HepG2 (cell line): ENCODE results near the gene PTPN18. TPM values are rescaled to one million over a fixed set of nuclear protein-coding genes. Genes with fewer than 3 reads are reported as not detected.

Experiments used
- ATAC-seq: fragments of 200-7000 bp; cut with Tn5 transposase; 3 replicates; pipeline ENCODE4 v1.9.1; 2020; ENCODE audit warnings: mild to moderate bottlenecking, moderate library complexity
- BruUV-seq: library from RNA; stranded (reverse); fragments of 400-500 nt; replicated peaks from 2 replicates; lab custom pipeline; 2021; lab: Mats Ljungman, UMichigan
- CTCF ChIA-PET: fragments of 300-600 bp; formaldehyde crosslinking; extraction: SDS; loops from one replicate; lab custom pipeline; 2021; ENCODE audit warnings: low total read pairs, inconsistent platforms, low intra/inter-chr PET ratio; lab: Yijun Ruan, JAX
- POLR2A ChIA-PET: fragments of 350-600 bp; sonication (Branson Sonifier 250); formaldehyde crosslinking; loops from one replicate; lab custom pipeline; 2020; ENCODE audit warnings: antibody characterized with exemption, inconsistent platforms; lab: Yijun Ruan, JAX
- DNase-seq: peaks from one replicate; pipeline ENCODE4 v3.0.0-alpha.2; 2015; ENCODE audit warnings: low spot score
- FAIRE-seq: peaks from 3 replicates; lab custom pipeline; 2011; peaks lifted over from hg19 to GRCh38; lab: Jason Lieb, UNC
- H2AFZ ChIP-seq: one replicate; pipeline ENCODE4 v1.6.1; 2011; ENCODE audit warnings: low read length, inconsistent platforms
- H3K27ac ChIP-seq: fragments of 300-600 bp; 3 replicates; pipeline ENCODE4 v1.8.0; 2011; ENCODE audit warnings: mixed run types, mild to moderate bottlenecking, mixed read lengths, low read length, inconsistent platforms; ENCODE audit not compliant: insufficient read depth; ENCODE audit errors: extremely low read length
- H3K27me3 ChIP-seq, 2 experiments: fragments of 200-600 bp in 1 of 2; 2 replicates in 1 of 2; 3 replicates in 1 of 2; pipeline versions ENCODE4 v1.6.0 to v1.8.0; 2011; ENCODE audit warnings: low read length in 2 of 2, mild to moderate bottlenecking in 2 of 2, moderate library complexity in 2 of 2, inconsistent platforms in 1 of 2; ENCODE audit not compliant: insufficient read depth in 2 of 2, control insufficient read depth in 1 of 2
- H3K36me3 ChIP-seq, 2 experiments: fragments of 200-600 bp in 1 of 2; replicated peaks in 1 of 2; 2 replicates in 1 of 2; 3 replicates in 1 of 2; pipeline versions ENCODE4 v1.5.1 to v1.8.0; 2011; ENCODE audit warnings: low read length in 2 of 2, inconsistent platforms in 1 of 2; ENCODE audit not compliant: insufficient read depth in 2 of 2, control insufficient read depth in 1 of 2
- H3K4me1 ChIP-seq: 2 replicates; pipeline ENCODE4 v1.5.1; 2012; ENCODE audit warnings: low read length, inconsistent platforms; ENCODE audit not compliant: insufficient read depth
- H3K4me2 ChIP-seq: 2 replicates; pipeline ENCODE4 v1.6.0; 2011; ENCODE audit warnings: low read depth, low read length, inconsistent platforms
- H3K4me3 ChIP-seq, 3 experiments: fragments of 200-600 bp in 1 of 3; sonication (generic), shearing (Covaris generic) in 1 of 3; replicated peaks in 1 of 3; 2 replicates each; pipeline ENCODE4 v1.5.1; 2011 to 2016; ENCODE audit warnings: low read length in 3 of 3, inconsistent platforms in 2 of 3, low read depth in 2 of 3, mild to moderate bottlenecking in 2 of 3, control low read depth in 1 of 3, mixed read lengths in 1 of 3; ENCODE audit not compliant: insufficient read depth in 1 of 3
- H3K79me2 ChIP-seq: one replicate; pipeline ENCODE4 v1.6.1; 2011; ENCODE audit warnings: low read length, inconsistent platforms; ENCODE audit not compliant: insufficient read depth
- H3K9ac ChIP-seq: 2 replicates; pipeline ENCODE4 v1.6.0; 2011; ENCODE audit warnings: mild to moderate bottlenecking, low read depth, low read length, inconsistent platforms; ENCODE audit not compliant: insufficient read depth
- H3K9me3 ChIP-seq: 2 replicates; pipeline ENCODE4 v1.5.1; 2012; ENCODE audit warnings: mild to moderate bottlenecking, low read length
- H4K20me1 ChIP-seq: 2 replicates; pipeline ENCODE4 v1.6.0; 2011; ENCODE audit warnings: inconsistent platforms, mild to moderate bottlenecking, low read length, moderate library complexity; ENCODE audit not compliant: insufficient read depth
- NFE2L2 ChIP-seq: fragments of 150-350 bp; IDR thresholded peaks from 2 replicates; pipeline ENCODE4 v1.6.1; 2014; ENCODE audit warnings: low read length
- NKX3-1 ChIP-seq: sonication (generic); formaldehyde crosslinking; IDR thresholded peaks from 2 replicates; pipeline ENCODE4 v1.5.0; 2020; ENCODE audit warnings: missing genetic modification reagents
- TAF1 ChIP-seq: sonication (generic); formaldehyde crosslinking; IDR thresholded peaks from 2 replicates; pipeline ENCODE4 v1.4.0; 2020; ENCODE audit warnings: missing genetic modification reagents
- ZKSCAN8 ChIP-seq: IDR thresholded peaks from 2 replicates; pipeline ENCODE4 v1.6.1; 2016; ENCODE audit warnings: borderline replicate concordance, missing genetic modification reagents, missing compliant biosample characterization
- ZNF33B ChIP-seq: sonication (generic); formaldehyde crosslinking; IDR thresholded peaks from 2 replicates; pipeline ENCODE4 v1.5.1; 2020; ENCODE audit warnings: mild to moderate bottlenecking, missing genetic modification reagents
- ZNF451 ChIP-seq: sonication (generic); formaldehyde crosslinking; IDR thresholded peaks from 2 replicates; pipeline ENCODE4 v1.5.0; 2020; ENCODE audit warnings: mild to moderate bottlenecking, missing genetic modification reagents
- ZNF7 ChIP-seq: IDR thresholded peaks from 2 replicates; pipeline ENCODE4 v1.6.1; 2016; ENCODE audit warnings: missing biosample characterization, missing genetic modification reagents
- ZNF761 ChIP-seq: sonication (generic); formaldehyde crosslinking; conservative IDR thresholded peaks from 2 replicates; pipeline ENCODE4 v1.4.0; 2020; ENCODE audit warnings: mild to moderate bottlenecking, missing genetic modification reagents
- whole genome bisulfite sequencing: methylation state at CpG from one replicate; pipeline ENCODE4 v1.1.6; 2017; ENCODE audit warnings: low lambda C conversion rate; 5-methylcytosine and 5-hydroxymethylcytosine counted together
- in situ Hi-C: cut with HindIII; loops from 2 replicates; pipeline ENCODE4 v1.10.0; 2017; ENCODE audit warnings: low pct_unique_long_range_greater_than_20kb; ENCODE audit not compliant: extremely low pct_ligation_motif_present
- intact Hi-C: fragments of 100-400 bp; cut with micrococcal nuclease; formaldehyde crosslinking; loops from one replicate; pipeline ENCODE4 v1.10.0; 2022; ENCODE audit not compliant: unreplicated experiment
- polyA plus RNA-seq, 8 experiments: library from polyadenylated mRNA; depleted of rRNA in 3 of 8; stranded (reverse) in 7 of 8; unstranded in 1 of 8; fragments of >200 nt; fragmentation: Illumina TruSeq in 4 of 8; extraction: Trizol in 4 of 8; gene quantifications; 2 replicates each; pipeline versions ENCODE4 v1.2.1 to v1.2.3, GENCODE V29; 2011 to 2016; ENCODE audit warnings: low read depth in 4 of 8, missing spikeins in 1 of 8, mixed read lengths in 1 of 8; ENCODE audit not compliant: insufficient read depth in 1 of 8
- total RNA-seq, 5 experiments: library from RNA; depleted of rRNA; stranded (reverse); fragments of >200 nt; fragmentation: Illumina TruSeq; extraction: Trizol; gene quantifications; 2 replicates each; pipeline ENCODE4 v1.2.3, GENCODE V29; 2016; ENCODE audit warnings: low read depth in 1 of 5
- TF ChIP-seq, protein P1 (sequence below): sonication (generic); formaldehyde crosslinking; IDR thresholded peaks from 2 replicates; pipeline ENCODE4 v1.8.0; 2022; ENCODE audit warnings: low read depth, missing genetic modification reagents

The PTPN18 gene
- total and polyA plus RNA-seq, 2 of the 13 experiments (the other 11 are each of a cell fraction or from before 2014, with no cell fraction given) = 14.8 to 39.6 TPM

DNA sequence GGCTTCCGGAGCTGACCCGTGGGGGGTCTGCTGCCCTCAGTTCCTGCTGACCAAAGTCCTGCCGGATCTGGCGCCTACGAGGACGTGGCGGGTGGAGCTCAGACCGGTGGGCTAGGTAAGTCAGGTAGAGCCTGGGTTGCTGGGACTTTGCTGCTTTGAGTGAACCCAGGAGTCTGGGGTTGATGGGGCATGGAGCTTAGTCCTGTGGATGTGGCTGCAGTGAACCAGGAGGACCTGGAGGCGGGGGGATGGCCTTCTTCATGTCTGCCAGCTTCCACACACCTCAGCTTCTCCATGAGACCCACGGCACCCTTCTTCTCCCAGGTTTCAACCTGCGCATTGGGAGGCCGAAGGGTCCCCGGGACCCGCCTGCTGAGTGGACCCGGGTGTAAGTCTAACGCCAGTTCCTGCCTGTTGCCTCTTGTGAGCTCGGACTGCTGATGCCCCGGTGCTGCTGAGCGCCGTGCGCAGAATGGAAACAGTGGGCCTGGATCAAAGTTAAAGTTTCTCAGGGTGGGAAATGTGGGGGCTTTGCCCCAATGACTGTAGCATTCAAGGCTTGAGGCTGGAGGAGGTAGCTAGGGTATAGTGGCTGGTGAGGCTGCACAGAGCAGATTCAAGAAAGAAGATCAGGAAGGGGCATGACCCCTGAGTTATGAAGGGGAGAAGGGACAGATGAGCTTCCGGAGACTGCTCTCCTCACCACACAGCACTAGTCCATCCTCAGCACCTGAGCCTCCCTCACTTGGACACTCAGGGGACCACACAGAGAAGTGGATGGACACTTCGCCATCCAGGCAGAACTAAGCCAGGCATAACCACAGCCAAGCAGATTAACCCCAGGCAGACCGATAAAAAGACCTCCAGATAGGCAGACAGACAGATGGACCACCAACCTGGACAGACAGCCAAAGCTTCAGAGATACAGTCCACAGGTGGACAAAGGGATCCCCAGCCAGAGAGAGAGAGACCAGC is 17.3 kb downstream of the PTPN18 start:
- no peak for ATAC-seq
- BruUV-seq = TSS peak; percentile 46
- intact Hi-C loops (no loop called here), in situ Hi-C loops (no loop called here)
- H3K4me1 ChIP-seq = no peaks in the 10 kb centered on the region
- no peak for FAIRE-seq
- H3K79me2 ChIP-seq = no peaks in the 10 kb centered on the region
- no peaks in the 10 kb centered on the region; a peak in 1 of 5 replicates for H3K27me3 ChIP-seq
- POLR2A ChIA-PET = no interaction called here
- no peak overlapping the region for H3K4me3 ChIP-seq
- no peak overlapping the region for H2AFZ ChIP-seq
- DNase-seq = no peak
- H3K9me3 ChIP-seq = no peaks in the 10 kb centered on the region
- H3K4me2 ChIP-seq = no peak overlapping the region
- H3K36me3 ChIP-seq = peaks cover 2 to 11% of the 10 kb centered on the region in 2 experiments; a peak in 2 of 5 replicates
- WGBS = 93% methylated on average over 24 of the region's 24 CpGs
- no peak overlapping the region for H3K27ac ChIP-seq
- CTCF ChIA-PET = no interaction called here
- H3K9ac ChIP-seq = no peak overlapping the region
- TF ChIP-seq, protein P1, sequence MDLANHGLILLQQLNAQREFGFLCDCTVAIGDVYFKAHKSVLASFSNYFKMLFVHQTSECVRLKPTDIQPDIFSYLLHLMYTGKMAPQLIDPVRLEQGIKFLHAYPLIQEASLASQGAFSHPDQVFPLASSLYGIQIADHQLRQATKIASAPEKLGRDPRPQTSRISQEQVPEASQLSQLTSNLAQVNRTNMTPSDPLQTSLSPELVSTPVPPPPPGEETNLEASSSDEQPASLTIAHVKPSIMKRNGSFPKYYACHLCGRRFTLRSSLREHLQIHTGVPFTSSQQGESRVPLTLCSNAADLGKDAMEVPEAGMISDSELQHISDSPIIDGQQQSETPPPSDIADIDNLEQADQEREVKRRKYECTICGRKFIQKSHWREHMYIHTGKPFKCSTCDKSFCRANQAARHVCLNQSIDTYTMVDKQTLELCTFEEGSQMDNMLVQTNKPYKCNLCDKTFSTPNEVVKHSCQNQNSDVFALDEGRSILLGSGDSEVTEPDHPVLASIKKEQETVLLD = no peak
- TF ChIP-seq ZNF451 (CRISPR knock-in tag) = no peak
- no peak for TF ChIP-seq NKX3-1 (CRISPR knock-in tag)
- TF ChIP-seq ZNF7 = no peak
- TF ChIP-seq ZKSCAN8 (CRISPR knock-in tag) = no peak
- TF ChIP-seq ZNF761 (CRISPR knock-in tag) = no peak
- no peak for TF ChIP-seq TAF1 (CRISPR knock-in tag)
- no peak for TF ChIP-seq ZNF33B (CRISPR knock-in tag)
- no peak for TF ChIP-seq NFE2L2
- no peaks in the 10 kb centered on the region for H4K20me1 ChIP-seq
